B cell (primary cell): ENCODE measurements around the gene CLCN3. TPM values are rescaled to one million over a fixed set of nuclear protein-coding genes. Genes with fewer than 3 reads are reported as not detected.

ENCODE experiments used
- ATAC-seq: fragments of 200-7000 bp; cut with Tn5 transposase; one replicate; pipeline ENCODE4 v1.10.0; 2021; ENCODE audit warnings: low read depth, mild to moderate bottlenecking, moderate number of reproducible peaks, moderate library complexity
- CTCF ChIA-PET: fragments of 350-600 bp; sonication (Branson Sonifier 250); formaldehyde crosslinking; loops from one replicate; lab custom pipeline; 2021; ENCODE audit warnings: antibody characterized with exemption, inconsistent platforms; lab: Charles Lee
- POLR2A ChIA-PET: fragments of 350-600 bp; sonication (Branson Sonifier 250); formaldehyde crosslinking; loops from one replicate; lab custom pipeline; 2021; ENCODE audit warnings: antibody characterized with exemption; lab: Charles Lee
- DNase-seq: peaks from one replicate; pipeline ENCODE4 v3.0.0; 2013
- H2AFZ ChIP-seq: 2 replicates; pipeline ENCODE4 v1.6.1; 2012; ENCODE audit warnings: mild to moderate bottlenecking, low read depth, low read length; ENCODE audit not compliant: insufficient read depth, poor library complexity, severe bottlenecking
- H3K27ac ChIP-seq, 2 donors: 1 replicate in 1 of 2; 2 replicates in 1 of 2; pipeline ENCODE4 v1.5.1; 2012 to 2013; ENCODE audit warnings: low read length in 2 of 2, mild to moderate bottlenecking in 2 of 2, moderate library complexity in 1 of 2
- H3K27me3 ChIP-seq, 4 experiments: fragments of 200-600 bp in 1 of 4; sonication (generic) in 1 of 4; replicated peaks in 1 of 4; 1 replicate in 2 of 4; 2 replicates in 2 of 4; pipeline versions ENCODE4 v1.6.1 to v1.7.0; 2013 to 2016; ENCODE audit warnings: low read length in 3 of 4, mild to moderate bottlenecking in 2 of 4, mixed read lengths in 1 of 4, moderate library complexity in 1 of 4; ENCODE audit not compliant: insufficient read depth in 4 of 4, control insufficient read depth in 3 of 4; ENCODE audit errors: control extremely low read depth in 1 of 4
- H3K36me3 ChIP-seq, 2 experiments: replicated peaks in 1 of 2; 1 replicate in 1 of 2; 2 replicates in 1 of 2; pipeline versions ENCODE4 v1.6.1 to v1.7.1; 2013; ENCODE audit warnings: low read length in 1 of 2; ENCODE audit not compliant: insufficient read depth in 2 of 2, control insufficient read depth in 1 of 2; ENCODE audit errors: control extremely low read depth in 1 of 2, extremely low read depth in 1 of 2
- H3K4me1 ChIP-seq, 2 donors: fragments of 200-600 bp in 1 of 2; sonication (generic) in 1 of 2; 1 replicate in 1 of 2; 2 replicates in 1 of 2; pipeline versions ENCODE4 v1.5.1 to v1.6.1; 2013 to 2017; ENCODE audit warnings: low read length in 2 of 2; ENCODE audit not compliant: control insufficient read depth in 2 of 2, insufficient read depth in 2 of 2
- H3K4me2 ChIP-seq: replicated peaks from 2 replicates; pipeline ENCODE3; 2012; ENCODE audit warnings: mild to moderate bottlenecking, low read depth, low read length; ENCODE audit not compliant: poor library complexity, severe bottlenecking
- H3K4me3 ChIP-seq, 5 experiments: fragments of 200-600 bp in 1 of 5; sonication (generic) in 1 of 5; 1 replicate in 3 of 5; 2 replicates in 2 of 5; pipeline versions ENCODE4 v1.5.1 to v1.7.0; 2011 to 2016; ENCODE audit warnings: low read length in 4 of 5, mild to moderate bottlenecking in 4 of 5, low read depth in 2 of 5, control low read depth in 1 of 5, moderate library complexity in 1 of 5; ENCODE audit not compliant: insufficient read depth in 1 of 5; ENCODE audit errors: control extremely low read depth in 1 of 5, extremely low read depth in 1 of 5
- H3K79me2 ChIP-seq: fragments of 200-600 bp; sonication (generic); one replicate; pipeline ENCODE4 v1.6.0; 2016; ENCODE audit warnings: low read length; ENCODE audit not compliant: control insufficient read depth, insufficient read depth
- H3K9ac ChIP-seq: fragments of 200-600 bp; sonication (generic); 2 replicates; pipeline ENCODE4 v1.6.1; 2017; ENCODE audit warnings: mild to moderate bottlenecking, low read length, moderate library complexity
- H3K9me3 ChIP-seq, 3 donors: one replicate each; pipeline versions ENCODE4 v1.6.1 to v1.7.1; 2013; ENCODE audit warnings: low read length in 2 of 3; ENCODE audit not compliant: control insufficient read depth in 2 of 3, insufficient read depth in 1 of 3; ENCODE audit errors: control extremely low read depth in 1 of 3
- H4K20me1 ChIP-seq: 2 replicates; pipeline ENCODE4 v1.6.0; 2012; ENCODE audit warnings: mild to moderate bottlenecking, low read length; ENCODE audit not compliant: insufficient read depth, control insufficient read depth, poor library complexity, severe bottlenecking
- H3K27ac Mint-ChIP-seq: one replicate; pipeline ENCODE4 v1.8.0; 2021; ENCODE audit warnings: mixed read lengths
- H3K27me3 Mint-ChIP-seq: one replicate; pipeline ENCODE4 v1.8.0; 2021; ENCODE audit warnings: mixed read lengths
- H3K4me1 Mint-ChIP-seq: one replicate; pipeline ENCODE4 v1.8.0; 2021; ENCODE audit warnings: mixed read lengths
- H3K4me3 Mint-ChIP-seq: one replicate; pipeline ENCODE4 v1.8.0; 2021; ENCODE audit warnings: mixed read lengths
- H3K9me3 Mint-ChIP-seq: one replicate; pipeline ENCODE4 v1.8.0; 2022; ENCODE audit warnings: mixed read lengths; ENCODE audit not compliant: insufficient read depth
- CTCF ChIP-seq: fragments of 200-600 bp; IDR thresholded peaks from one replicate; pipeline ENCODE4 v1.8.0; 2022; ENCODE audit warnings: antibody characterized with exemption, mild to moderate bottlenecking
- EZH2 ChIP-seq: IDR thresholded peaks from 2 replicates; pipeline ENCODE4 v1.6.1; 2012; ENCODE audit warnings: borderline replicate concordance, low read depth, mild to moderate bottlenecking, moderate library complexity, low read length; ENCODE audit not compliant: insufficient read depth, poor library complexity, severe bottlenecking
- WGBS: methylation state at CpG from one replicate; pipeline ENCODE4 v1.1.5; 2013; ENCODE audit warnings: missing lambda C conversion rate; ENCODE audit not compliant: insufficient coverage; 5-methylcytosine and 5-hydroxymethylcytosine counted together
- intact Hi-C: fragments of 100-400 bp; cut with micrococcal nuclease; formaldehyde crosslinking; loops from one replicate; pipeline ENCODE4 v1.10.0; 2022
- polyA plus RNA-seq: library from polyadenylated mRNA; depleted of rRNA; stranded (reverse); fragments of >200 nt; gene quantifications from 2 replicates; pipeline ENCODE4 v1.2.3, GENCODE V29; 2012
- total RNA-seq, 2 donors: library from RNA; stranded (reverse); fragments of 120-200 nt in 1 of 2; gene quantifications; 1 replicate in 1 of 2; 2 replicates in 1 of 2; pipeline versions ENCODE4 v1.2.3 to v1.2.4, GENCODE V29; 2013 to 2022

The CLCN3 gene
- total and polyA plus RNA-seq, 2 donors (not counting 1 experiment from before 2014, with no cell fraction given) = 5.0 to 32.7 TPM

GRCh38 chr4:169761846-169762245 is 141.5 kb downstream of the CLCN3 start:
- ATAC-seq = no peak
- no peaks in the 10 kb centered on the region for H3K79me2 ChIP-seq
- Mint-ChIP-seq H3K9me3 (no peaks in the 10 kb centered on the region), H3K4me1 (peaks cover 12% of the 10 kb centered on the region), H3K27me3 (no peaks in the 10 kb centered on the region), H3K4me3 (no peak overlapping the region), H3K27ac (no peak overlapping the region)
- no peak overlapping the region for H3K4me3 ChIP-seq
- intact Hi-C loops = no loop called here
- CTCF ChIA-PET = no interaction called here
- no peak overlapping the region for H3K4me2 ChIP-seq
- POLR2A ChIA-PET = no interaction called here
- H3K9me3 ChIP-seq = no peaks in the 10 kb centered on the region
- no peaks in the 10 kb centered on the region for H3K27me3 ChIP-seq
- no peaks in the 10 kb centered on the region for H4K20me1 ChIP-seq
- H2AFZ ChIP-seq = no peak overlapping the region
- WGBS = 50% methylated on average over 2 of the region's 4 CpGs
- TF ChIP-seq EZH2 = no peak
- TF ChIP-seq CTCF = no peak
- no peak overlapping the region for H3K27ac ChIP-seq
- H3K36me3 ChIP-seq = no peaks in the 10 kb centered on the region
- no peak for DNase-seq
- H3K9ac ChIP-seq = no peak overlapping the region
- H3K4me1 ChIP-seq = peaks cover 5 to 11% of the 10 kb centered on the region in 2 donors

GRCh38 chr4:169765835-169766234 is 145.5 kb downstream of the CLCN3 start:
- DNase-seq = no peak
- peaks cover 4% of the 10 kb centered on the region for H3K9me3 Mint-ChIP-seq
- no peak for TF ChIP-seq EZH2
- no peak for TF ChIP-seq CTCF

More at GRCh38 chr4:169765835-169766234, 145.5 kb downstream of the CLCN3 start:
- ChIA-PET CTCF (no interaction called here), POLR2A (no interaction called here)
- H3K36me3 ChIP-seq = no peaks in the 10 kb centered on the region
- ATAC-seq = no peak
- H3K4me2 ChIP-seq = no peak overlapping the region
- H3K79me2 ChIP-seq = no peaks in the 10 kb centered on the region
- Mint-ChIP-seq H3K27ac (no peak overlapping the region), H3K4me3 (no peak overlapping the region), H3K27me3 (no peaks in the 10 kb centered on the region), H3K4me1 (peaks cover under 1% of the 10 kb centered on the region)
- no peaks in the 10 kb centered on the region for H4K20me1 ChIP-seq
- no peak overlapping the region for H2AFZ ChIP-seq
- no peaks in the 10 kb centered on the region for H3K27me3 ChIP-seq
- WGBS = 83% methylated on average over 1 of the region's 2 CpGs
- intact Hi-C loops = loop anchor here (2.0 kb wide), 1 partner anchor 23 kb away; no protein-coding TSS in a partner anchor
- H3K27ac ChIP-seq = no peak overlapping the region
- H3K9ac ChIP-seq = no peak overlapping the region
- H3K4me3 ChIP-seq = no peak overlapping the region
- no peaks in the 10 kb centered on the region for H3K4me1 ChIP-seq
- H3K9me3 ChIP-seq = no peaks in the 10 kb centered on the region
